GM12891 (cell line): Measurements from ENCODE around the gene SLC1A2.

Source experiments
- PAX5 ChIP-seq: IDR thresholded peaks from 2 replicates; pipeline ENCODE4 v1.6.1; 2011; ENCODE audit warnings: low read length, moderate library complexity, mild to moderate bottlenecking; ENCODE audit not compliant: insufficient read depth, severe bottlenecking
- POLR2A ChIP-seq: IDR thresholded peaks from 2 replicates; pipeline ENCODE4 v1.6.1; 2011; ENCODE audit warnings: low read depth, low read length, control low read depth
- POLR2AphosphoS5 ChIP-seq: IDR thresholded peaks from 2 replicates; pipeline ENCODE4 v1.6.1; 2011; ENCODE audit warnings: low read depth, low read length, control low read depth
- SPI1 ChIP-seq: IDR thresholded peaks from 2 replicates; pipeline ENCODE4 v1.6.1; 2011; ENCODE audit warnings: low read depth, low read length, control low read depth
- TAF1 ChIP-seq: IDR thresholded peaks from 2 replicates; pipeline ENCODE4 v1.6.1; 2011; ENCODE audit warnings: low read depth, low read length, control low read depth

- no peak for TF ChIP-seq PAX5
- no peak for TF ChIP-seq POLR2A
- TF ChIP-seq POLR2AphosphoS5, result no peak
- TF ChIP-seq SPI1, result no peak
- no peak for TF ChIP-seq TAF1
These were observed 42.1 kb downstream of the SLC1A2 start for GRCh38 chr11:35377262-35377661.
